Tibial nerve (tissue), 4 donors: Measurements from ENCODE around the gene ULBP3.

Experiments used
- CTCF ChIP-seq, 5 experiments: fragments of 200-600 bp in 3 of 5; fragments of 450-650 bp in 2 of 5; sonication (generic) in 3 of 5; IDR thresholded peaks; one replicate each; pipeline ENCODE4 v1.5.1; 2016 to 2019; ENCODE audit warnings: antibody characterized with exemption in 5 of 5, mild to moderate bottlenecking in 3 of 5, moderate library complexity in 2 of 5
- EP300 ChIP-seq, 2 donors: sonication (generic); formaldehyde crosslinking; IDR thresholded peaks; one replicate each; pipeline ENCODE4 v1.6.1; 2017; ENCODE audit warnings: antibody characterized with exemption in 2 of 2, mild to moderate bottlenecking in 1 of 2

GRCh38 chr6:150118627-150119026 lies 49.7 kb upstream of the ULBP3 start:
- TF ChIP-seq CTCF (IDR thresholded peaks at IDR 0.05) (no peak), EP300 (IDR thresholded peaks at IDR 0.05) (no peak)
